Measurements from ENCODE around the gene CNEP1R1.

CNEP1R1 gene

GRCh38 chr16:50015631-50016030 lies 9.4 kb upstream of the CNEP1R1 start:
- H3K4me3 ChIP-seq (ENCODE audit: low read length): no peak overlapping the region
- no peak for TF ChIP-seq CTCF (conservative IDR thresholded peaks at IDR 0.05; ENCODE audit: low read length)
- DNase-seq (ENCODE audit: low read depth): no peak

GRCh38 chr16:50017553-50017952 lies 7.5 kb upstream of the CNEP1R1 start:
- DNase-seq (ENCODE audit: low read depth): no peak
- no peak overlapping the region for H3K4me3 ChIP-seq (ENCODE audit: low read length)
- no peak for TF ChIP-seq CTCF (conservative IDR thresholded peaks at IDR 0.05; ENCODE audit: low read length)

- TF ChIP-seq CTCF (conservative IDR thresholded peaks at IDR 0.05; ENCODE audit: low read length): peak; percentile 24; the same call in 1 of the 2 replicates
- peak; percentile 6 for DNase-seq (ENCODE audit: low read depth)
- no peak overlapping the region for H3K4me3 ChIP-seq (ENCODE audit: low read length)
Observed at GRCh38 chr16:50021544-50021943, 3.5 kb upstream of the CNEP1R1 start.

GRCh38 chr16:50023641-50024040 lies 1.4 kb upstream of the CNEP1R1 start:
- no peak for TF ChIP-seq CTCF (conservative IDR thresholded peaks at IDR 0.05; ENCODE audit: low read length)
- H3K4me3 ChIP-seq (ENCODE audit: low read length): no peak overlapping the region
- DNase-seq (ENCODE audit: low read depth): no peak

- no peak for TF ChIP-seq CTCF (conservative IDR thresholded peaks at IDR 0.05; ENCODE audit: low read length)
- H3K4me3 ChIP-seq (ENCODE audit: low read length): no peak overlapping the region
- DNase-seq (ENCODE audit: low read depth): no peak
Observed at GRCh38 chr16:50024207-50024606, 818 bp upstream of the CNEP1R1 start.

- DNase-seq (ENCODE audit: low read depth): peak; percentile 12
- no peak for TF ChIP-seq CTCF (conservative IDR thresholded peaks at IDR 0.05; ENCODE audit: low read length)
- peak overlapping the region; percentile 93 for H3K4me3 ChIP-seq (ENCODE audit: low read length)
Observed at GRCh38 chr16:50025537-50025931, 509 bp downstream of the CNEP1R1 start.

- DNase-seq (ENCODE audit: low read depth): no peak
- no peak for TF ChIP-seq CTCF (conservative IDR thresholded peaks at IDR 0.05; ENCODE audit: low read length)
- no peak overlapping the region for H3K4me3 ChIP-seq (ENCODE audit: low read length)
Observed at GRCh38 chr16:50027829-50028228, 2.8 kb downstream of the CNEP1R1 start.
